ENCODE measurements around the gene RBM23. TPM values are rescaled to one million over a fixed set of nuclear protein-coding genes. Genes with fewer than 3 reads are reported as not detected.

Gene RBM23
- total and polyA plus RNA-seq, 9 of the 15 experiments (the other 6 are each of a cell fraction or from before 2014, with no cell fraction given) = 46.0 to 102 (median 58.5) TPM

DNA sequence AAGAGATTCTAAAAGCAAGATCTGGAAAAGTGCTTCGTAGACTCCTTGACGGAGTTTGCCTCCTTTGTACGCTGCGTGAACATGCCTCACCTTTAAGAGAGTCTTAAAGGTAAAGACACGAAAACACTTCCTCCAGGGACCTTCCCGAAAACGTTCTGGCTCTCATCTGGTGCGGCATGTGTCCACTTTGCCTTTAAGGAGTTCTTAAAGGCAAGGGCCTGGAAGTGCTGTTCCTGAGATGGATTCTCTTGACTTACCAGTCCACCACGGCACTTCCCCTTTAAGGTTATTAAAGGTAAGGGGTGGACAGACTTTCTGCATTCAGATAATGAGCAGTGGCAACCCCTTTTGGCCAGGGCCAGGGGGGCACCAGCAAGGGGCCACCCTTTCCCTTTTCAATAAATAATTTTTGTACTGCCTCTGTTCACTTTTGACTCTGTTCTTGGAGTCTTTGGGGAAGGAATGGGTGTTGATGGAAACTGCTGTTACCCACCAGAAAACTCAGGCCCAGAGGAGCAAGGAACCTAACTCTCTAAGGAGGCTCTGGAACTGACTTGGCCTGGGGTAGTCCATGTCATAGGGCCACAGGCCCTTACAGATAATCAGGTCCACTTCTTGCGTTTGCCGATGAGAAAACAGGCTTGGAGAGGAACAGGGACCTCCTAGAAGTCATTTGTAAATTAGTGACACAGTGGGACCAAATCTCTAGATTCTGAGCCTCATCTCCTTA, 31.5 kb downstream of the RBM23 start:
- in situ Hi-C loops (cut with MboI) = no loop called here
- ChIA-PET POLR2A (interaction anchor here (0.7 to 1.6 kb wide), 7 partner anchors 12 to 393 kb away, joined by 3 to 7 read pairs (median 6); partner anchors contain the start of genes MRPL52 and RBM23), CTCF (ENCODE audit: low intra/inter-chr PET ratio) (no interaction called here)
- no peaks in the 10 kb centered on the region for H4K20me1 ChIP-seq (replicated peaks; ENCODE audit: control insufficient read depth, insufficient read depth, low read length)
- H3K4me1 ChIP-seq (replicated peaks in 1 of 2; ENCODE audit: control insufficient read depth in 2 of 2, insufficient read depth in 2 of 2, low read length in 2 of 2) = peaks cover 26 to 45% of the 10 kb centered on the region in 2 experiments
- FAIRE-seq = peak; percentile 98
- no peaks in the 10 kb centered on the region for H3K27me3 ChIP-seq (ENCODE audit: control insufficient read depth in 2 of 2, insufficient read depth in 2 of 2, low read length in 2 of 2)
- intact Hi-C loops (cut with micrococcal nuclease) = loop anchor here (1.0 kb wide), 1 partner anchor 16 kb away; the partner anchor contains the start of gene LRP10
- ATAC-seq = peak; percentile 88
- peaks cover 14% of the 10 kb centered on the region for H3K79me2 ChIP-seq (ENCODE audit: control insufficient read depth, insufficient read depth, low read length)
- no peaks in the 10 kb centered on the region for H3K9me1 ChIP-seq (ENCODE audit: control insufficient read depth, insufficient read depth, low read length)
- peak overlapping the region; percentile 80 to 90 for H3K9ac ChIP-seq (ENCODE audit: insufficient read depth in 1 of 2, low read depth in 2 of 2, low read length in 2 of 2)
- 1% methylated on average over 11 of the region's 11 CpGs for WGBS (ENCODE audit: insufficient coverage, low coverage, missing lambda C conversion rate)
- TSS peak; percentile 82 for BruUV-seq (replicated peaks)
- peak overlapping the region; percentile 87 for H3K4me2 ChIP-seq (ENCODE audit: insufficient read depth, low read length)
- H3K27ac ChIP-seq (ENCODE audit: extremely low read depth, low read depth, low read length) = peak overlapping the region; percentile 81
- no peaks in the 10 kb centered on the region for H3K36me3 ChIP-seq (ENCODE audit: control insufficient read depth, insufficient read depth, low read length)
- no peaks in the 10 kb centered on the region for H3K9me3 ChIP-seq (replicated peaks; ENCODE audit: control insufficient read depth, insufficient read depth, low read depth, low read length)
- peak overlapping the region; percentile 96 for H2AFZ ChIP-seq (ENCODE audit: low read depth, low read length)
- peak; percentile 49 to 89 (median 60) for DNase-seq (ENCODE audit: extremely low read depth in 1 of 4, low spot score in 3 of 4)
- H3K4me3 ChIP-seq = peak overlapping the region; percentile 63
- TF ChIP-seq NEUROD1 (IDR thresholded peaks at IDR 0.05; ENCODE audit: borderline replicate concordance, low read depth, low read length, partially characterized antibody) (peak; percentile 79), U2AF2 (optimal IDR thresholded peaks at IDR 0.05; ENCODE audit: low read depth, low read length) (no peak), ETS2 (tag; IDR thresholded peaks at IDR 0.05; ENCODE audit: borderline replicate concordance, poor library complexity, severe bottlenecking) (no peak), POLR2H (tag; IDR thresholded peaks at IDR 0.05; ENCODE audit: low read depth) (peak; percentile 26; the same call in 1 of the 2 replicates), XRCC4 (IDR thresholded peaks at IDR 0.05; ENCODE audit: extremely low read depth, insufficient read depth, insufficient read length) (no peak), FOXK2 (conservative IDR thresholded peaks at IDR 0.05 in 1 of 2, IDR thresholded peaks at IDR 0.05 in 1 of 2; ENCODE audit: low read depth in 2 of 2) (peak; percentile 27 to 63; a peak in 2 of 4 replicates), POU5F1 (IDR thresholded peaks at IDR 0.05; ENCODE audit: borderline replicate concordance, low read depth, low read length, partially characterized antibody) (peak; percentile 14), EP400 (IDR thresholded peaks at IDR 0.05) (peak; percentile 24), PML (IDR thresholded peaks at IDR 0.05; ENCODE audit: low read length) (peak; percentile 52; the same call in 1 of the 2 replicates)
- TF ChIP-seq, protein P1, sequence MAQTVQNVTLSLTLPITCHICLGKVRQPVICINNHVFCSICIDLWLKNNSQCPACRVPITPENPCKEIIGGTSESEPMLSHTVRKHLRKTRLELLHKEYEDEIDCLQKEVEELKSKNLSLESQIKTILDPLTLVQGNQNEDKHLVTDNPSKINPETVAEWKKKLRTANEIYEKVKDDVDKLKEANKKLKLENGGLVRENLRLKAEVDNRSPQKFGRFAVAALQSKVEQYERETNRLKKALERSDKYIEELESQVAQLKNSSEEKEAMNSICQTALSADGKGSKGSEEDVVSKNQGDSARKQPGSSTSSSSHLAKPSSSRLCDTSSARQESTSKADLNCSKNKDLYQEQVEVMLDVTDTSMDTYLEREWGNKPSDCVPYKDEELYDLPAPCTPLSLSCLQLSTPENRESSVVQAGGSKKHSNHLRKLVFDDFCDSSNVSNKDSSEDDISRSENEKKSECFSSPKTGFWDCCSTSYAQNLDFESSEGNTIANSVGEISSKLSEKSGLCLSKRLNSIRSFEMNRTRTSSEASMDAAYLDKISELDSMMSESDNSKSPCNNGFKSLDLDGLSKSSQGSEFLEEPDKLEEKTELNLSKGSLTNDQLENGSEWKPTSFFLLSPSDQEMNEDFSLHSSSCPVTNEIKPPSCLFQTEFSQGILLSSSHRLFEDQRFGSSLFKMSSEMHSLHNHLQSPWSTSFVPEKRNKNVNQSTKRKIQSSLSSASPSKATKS (CRISPR knock-in tag; IDR thresholded peaks at IDR 0.05) = no peak
- TF ChIP-seq, protein P2, sequence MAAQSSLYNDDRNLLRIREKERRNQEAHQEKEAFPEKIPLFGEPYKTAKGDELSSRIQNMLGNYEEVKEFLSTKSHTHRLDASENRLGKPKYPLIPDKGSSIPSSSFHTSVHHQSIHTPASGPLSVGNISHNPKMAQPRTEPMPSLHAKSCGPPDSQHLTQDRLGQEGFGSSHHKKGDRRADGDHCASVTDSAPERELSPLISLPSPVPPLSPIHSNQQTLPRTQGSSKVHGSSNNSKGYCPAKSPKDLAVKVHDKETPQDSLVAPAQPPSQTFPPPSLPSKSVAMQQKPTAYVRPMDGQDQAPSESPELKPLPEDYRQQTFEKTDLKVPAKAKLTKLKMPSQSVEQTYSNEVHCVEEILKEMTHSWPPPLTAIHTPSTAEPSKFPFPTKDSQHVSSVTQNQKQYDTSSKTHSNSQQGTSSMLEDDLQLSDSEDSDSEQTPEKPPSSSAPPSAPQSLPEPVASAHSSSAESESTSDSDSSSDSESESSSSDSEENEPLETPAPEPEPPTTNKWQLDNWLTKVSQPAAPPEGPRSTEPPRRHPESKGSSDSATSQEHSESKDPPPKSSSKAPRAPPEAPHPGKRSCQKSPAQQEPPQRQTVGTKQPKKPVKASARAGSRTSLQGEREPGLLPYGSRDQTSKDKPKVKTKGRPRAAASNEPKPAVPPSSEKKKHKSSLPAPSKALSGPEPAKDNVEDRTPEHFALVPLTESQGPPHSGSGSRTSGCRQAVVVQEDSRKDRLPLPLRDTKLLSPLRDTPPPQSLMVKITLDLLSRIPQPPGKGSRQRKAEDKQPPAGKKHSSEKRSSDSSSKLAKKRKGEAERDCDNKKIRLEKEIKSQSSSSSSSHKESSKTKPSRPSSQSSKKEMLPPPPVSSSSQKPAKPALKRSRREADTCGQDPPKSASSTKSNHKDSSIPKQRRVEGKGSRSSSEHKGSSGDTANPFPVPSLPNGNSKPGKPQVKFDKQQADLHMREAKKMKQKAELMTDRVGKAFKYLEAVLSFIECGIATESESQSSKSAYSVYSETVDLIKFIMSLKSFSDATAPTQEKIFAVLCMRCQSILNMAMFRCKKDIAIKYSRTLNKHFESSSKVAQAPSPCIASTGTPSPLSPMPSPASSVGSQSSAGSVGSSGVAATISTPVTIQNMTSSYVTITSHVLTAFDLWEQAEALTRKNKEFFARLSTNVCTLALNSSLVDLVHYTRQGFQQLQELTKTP (IDR thresholded peaks at IDR 0.05; ENCODE audit: low read depth in 1 of 2, partially characterized antibody in 2 of 2) = peak in 1 of 2 experiments; percentile 18
- TF ChIP-seq, protein P3, sequence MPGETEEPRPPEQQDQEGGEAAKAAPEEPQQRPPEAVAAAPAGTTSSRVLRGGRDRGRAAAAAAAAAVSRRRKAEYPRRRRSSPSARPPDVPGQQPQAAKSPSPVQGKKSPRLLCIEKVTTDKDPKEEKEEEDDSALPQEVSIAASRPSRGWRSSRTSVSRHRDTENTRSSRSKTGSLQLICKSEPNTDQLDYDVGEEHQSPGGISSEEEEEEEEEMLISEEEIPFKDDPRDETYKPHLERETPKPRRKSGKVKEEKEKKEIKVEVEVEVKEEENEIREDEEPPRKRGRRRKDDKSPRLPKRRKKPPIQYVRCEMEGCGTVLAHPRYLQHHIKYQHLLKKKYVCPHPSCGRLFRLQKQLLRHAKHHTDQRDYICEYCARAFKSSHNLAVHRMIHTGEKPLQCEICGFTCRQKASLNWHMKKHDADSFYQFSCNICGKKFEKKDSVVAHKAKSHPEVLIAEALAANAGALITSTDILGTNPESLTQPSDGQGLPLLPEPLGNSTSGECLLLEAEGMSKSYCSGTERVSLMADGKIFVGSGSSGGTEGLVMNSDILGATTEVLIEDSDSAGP (CRISPR knock-in tag; IDR thresholded peaks at IDR 0.05) = peak; percentile 92

Data from K562 (cell line).